ENCODE results near the gene PLD1.
"Not testable (repeated sequence)": the region's sequence is repeated elsewhere in the genome, so short reads cannot be mapped to it uniquely, and the experiment has no call there.

The PLD1 gene

GRCh38 chr3:171672124-171672523 is 138.2 kb downstream of the PLD1 start:
- no peak for DNase-seq

GRCh38 chr3:171671709-171672108 is 138.6 kb downstream of the PLD1 start:
- DNase-seq, result no peak

- no peak for DNase-seq
Measured at GRCh38 chr3:171666516-171666915, 143.8 kb downstream of the PLD1 start.

GRCh38 chr3:171663805-171664204 is 146.5 kb downstream of the PLD1 start:
- DNase-seq, result no peak

GRCh38 chr3:171661484-171661883 is 148.8 kb downstream of the PLD1 start:
- DNase-seq, result no peak

GRCh38 chr3:171660188-171660587 is 150.1 kb downstream of the PLD1 start:
- no peak for DNase-seq

GRCh38 chr3:171658841-171659240 is 151.4 kb downstream of the PLD1 start:
- no peak for DNase-seq

GRCh38 chr3:171654809-171655208 is 155.5 kb downstream of the PLD1 start:
- DNase-seq, result peak in 5 of 51 donors; percentile 5 to 30 (median 18)

GRCh38 chr3:171654326-171654725 is 156.0 kb downstream of the PLD1 start:
- DNase-seq, result no peak

GRCh38 chr3:171653701-171654100 is 156.6 kb downstream of the PLD1 start:
- DNase-seq, result no peak

GRCh38 chr3:171652932-171653331 is 157.4 kb downstream of the PLD1 start:
- DNase-seq, result no peak

- DNase-seq, result no peak
Measured at GRCh38 chr3:171649911-171650592, 160.2 kb downstream of the PLD1 start.

GRCh38 chr3:171649267-171649666 is 161.0 kb downstream of the PLD1 start:
- no peak for DNase-seq

GRCh38 chr3:171648069-171648468 is 162.2 kb downstream of the PLD1 start:
- DNase-seq, result no peak

- DNase-seq, result peak in 1 of 51 donors; percentile 24
Measured at GRCh38 chr3:171646357-171647133, 163.7 kb downstream of the PLD1 start.

- DNase-seq, result no peak
Measured at GRCh38 chr3:171644681-171645080, 165.6 kb downstream of the PLD1 start.

- DNase-seq, result no peak
Measured at GRCh38 chr3:171643681-171644080, 166.6 kb downstream of the PLD1 start.

GRCh38 chr3:171643033-171643432 is 167.2 kb downstream of the PLD1 start:
- no peak for DNase-seq

GRCh38 chr3:171640520-171641412 is 169.5 kb downstream of the PLD1 start:
- DNase-seq, result no peak

- no peak for DNase-seq
Measured at GRCh38 chr3:171636666-171637065, 173.6 kb downstream of the PLD1 start.

GRCh38 chr3:171632766-171633165 is 177.5 kb downstream of the PLD1 start:
- DNase-seq, result no peak

GRCh38 chr3:171626799-171627198 is 183.5 kb downstream of the PLD1 start:
- not testable (repeated sequence) for DNase-seq

Data from hypothalamus (tissue), 51 donors.